K562 (cell line): ENCODE results near the gene RPL22. TPM values are rescaled to one million over a fixed set of nuclear protein-coding genes. Genes with fewer than 3 reads are reported as not detected.

Experiments
- ARID1B ChIP-seq: fragments of 450-650 bp; IDR thresholded peaks from 2 replicates; pipeline ENCODE4 v1.6.1; 2016; ENCODE audit warnings: antibody characterized with exemption, mild to moderate bottlenecking, inconsistent platforms
- DPF2 ChIP-seq: fragments of 450-650 bp; IDR thresholded peaks from 2 replicates; pipeline ENCODE4 v1.6.1; 2016
- EGR1 ChIP-seq: fragments of 450-650 bp; conservative IDR thresholded peaks from 2 replicates; pipeline ENCODE4 v1.6.1; 2017; ENCODE audit warnings: mild to moderate bottlenecking
- EP300 ChIP-seq: IDR thresholded peaks from 2 replicates; pipeline ENCODE4 v1.6.1; 2012; ENCODE audit warnings: low read length, improper control_type of control experiment
- MED1 ChIP-seq: sonication (generic); formaldehyde crosslinking; IDR thresholded peaks from 2 replicates; pipeline ENCODE4 v1.8.1; 2023; ENCODE audit warnings: missing genetic modification reagents, borderline replicate concordance
- MXI1 ChIP-seq: IDR thresholded peaks from 2 replicates; pipeline ENCODE4 v1.6.1; 2011; ENCODE audit warnings: low read depth, mild to moderate bottlenecking, improper control_type of control experiment, low read length
- NEUROD1 ChIP-seq: fragments of 150-350 bp; IDR thresholded peaks from 2 replicates; pipeline ENCODE4 v1.6.1; 2014; ENCODE audit warnings: borderline replicate concordance, low read length, low read depth; ENCODE audit not compliant: partially characterized antibody
- RNF2 ChIP-seq: sonication (generic); IDR thresholded peaks from 2 replicates; pipeline ENCODE4 v1.6.1; 2016
- SMARCA4 ChIP-seq: fragments of 450-650 bp; IDR thresholded peaks from 2 replicates; pipeline ENCODE4 v1.6.1; 2016
- SMARCE1 ChIP-seq: fragments of 450-650 bp; IDR thresholded peaks from 2 replicates; pipeline ENCODE4 v1.7.1; 2016; ENCODE audit warnings: mild to moderate bottlenecking
- ZNF24 ChIP-seq: fragments of 450-650 bp; IDR thresholded peaks from 2 replicates; pipeline ENCODE4 v1.6.1; 2016
- polyA plus RNA-seq, 8 experiments: library from polyadenylated mRNA; depleted of rRNA in 4 of 8; stranded (reverse) in 5 of 8; unstranded in 3 of 8; fragments of >200 nt; fragmentation: Nextera tagmentation in 2 of 8; fragmentation: Illumina TruSeq in 1 of 8; extraction: Ambion mirVana in 2 of 8; extraction: Trizol in 1 of 8; gene quantifications; 2 replicates each; pipeline versions ENCODE4 v1.2.1 to v1.2.3, GENCODE V29; 2011 to 2014; ENCODE audit warnings: inconsistent platforms in 1 of 8, missing spikeins in 1 of 8
- total RNA-seq, 7 experiments: library from RNA; depleted of rRNA in 6 of 7; stranded (reverse); fragments of >200 nt in 6 of 7; fragmentation: Illumina TruSeq in 2 of 7; extraction: Trizol in 2 of 7; gene quantifications; 2 replicates each; pipeline versions ENCODE4 v1.2.1 to v1.2.3, GENCODE V29; 2011 to 2021; ENCODE audit warnings: low replicate concordance in 1 of 7
- TF ChIP-seq, protein P1 (sequence below): fragments of 250-450 bp; sonication (Bioruptor Pico); IDR thresholded peaks from 2 replicates; pipeline ENCODE4 v1.4.0; 2020
- TF ChIP-seq, protein P2 (sequence below): fragments of 450-650 bp; formaldehyde crosslinking; IDR thresholded peaks from 2 replicates; pipeline ENCODE4 v1.4.0; 2020; ENCODE audit warnings: mild to moderate bottlenecking
- TF ChIP-seq, protein P3 (sequence below), 2 experiments: fragments of 450-650 bp in 1 of 2; sonication (generic) in 1 of 2; formaldehyde crosslinking in 1 of 2; IDR thresholded peaks in 1 of 2; conservative IDR thresholded peaks in 1 of 2; 2 replicates each; pipeline versions ENCODE4 v1.6.1 to v1.8.1; 2016 to 2023; ENCODE audit warnings: mild to moderate bottlenecking in 2 of 2, moderate library complexity in 2 of 2, inconsistent platforms in 1 of 2, missing genetic modification reagents in 1 of 2
- TF ChIP-seq, protein P4 (sequence below), 2 experiments: IDR thresholded peaks in 1 of 2; conservative IDR thresholded peaks in 1 of 2; 2 replicates each; pipeline ENCODE4 v1.6.1; 2016; ENCODE audit warnings: low read depth in 2 of 2, mild to moderate bottlenecking in 1 of 2, missing compliant biosample characterization in 1 of 2, missing genetic modification characterization in 1 of 2, moderate library complexity in 1 of 2

Gene RPL22
- total and polyA plus RNA-seq, 9 of the 15 experiments (the other 6 are each of a cell fraction or from before 2014, with no cell fraction given) = 467 to 1,165 (median 607) TPM

DNA sequence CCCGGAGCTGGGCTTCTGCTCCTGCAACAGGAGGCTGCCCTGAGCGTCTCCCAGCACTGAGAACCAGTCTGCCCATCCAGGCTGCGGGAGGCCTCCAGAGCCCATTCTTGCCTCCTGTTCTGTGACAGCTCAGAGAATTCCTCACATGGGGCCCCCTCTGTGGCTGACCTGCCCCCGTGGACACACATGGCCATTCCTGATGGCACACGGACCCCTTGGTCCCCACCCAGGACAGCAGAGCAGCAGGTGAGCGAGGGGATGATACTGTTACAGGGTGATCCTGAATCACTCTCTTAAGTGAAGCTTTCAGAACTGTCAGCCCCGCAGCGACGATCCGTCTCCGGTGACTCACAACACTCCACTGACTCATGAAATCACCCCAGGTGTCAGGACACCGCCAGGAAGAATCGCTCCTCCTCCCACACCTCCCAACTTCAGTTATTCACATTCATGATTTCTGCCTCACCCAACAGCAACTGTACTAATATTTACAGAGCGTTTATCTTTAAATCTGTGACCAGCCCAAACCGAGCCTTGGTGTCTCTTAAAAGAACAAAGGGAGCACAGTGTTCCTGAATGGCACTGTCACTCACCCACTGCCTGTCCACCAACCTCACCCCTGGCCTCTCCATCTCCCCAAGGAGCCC, 41.7 kb downstream of the RPL22 start (continued):
- no peak for TF ChIP-seq RNF2
- TF ChIP-seq ZNF24 = peak; percentile 93
- TF ChIP-seq MED1 (CRISPR knock-in tag) = no peak
- no peak for TF ChIP-seq EP300
- peak; percentile 58; the same call in 1 of the 2 replicates for TF ChIP-seq DPF2
- TF ChIP-seq, protein P1, sequence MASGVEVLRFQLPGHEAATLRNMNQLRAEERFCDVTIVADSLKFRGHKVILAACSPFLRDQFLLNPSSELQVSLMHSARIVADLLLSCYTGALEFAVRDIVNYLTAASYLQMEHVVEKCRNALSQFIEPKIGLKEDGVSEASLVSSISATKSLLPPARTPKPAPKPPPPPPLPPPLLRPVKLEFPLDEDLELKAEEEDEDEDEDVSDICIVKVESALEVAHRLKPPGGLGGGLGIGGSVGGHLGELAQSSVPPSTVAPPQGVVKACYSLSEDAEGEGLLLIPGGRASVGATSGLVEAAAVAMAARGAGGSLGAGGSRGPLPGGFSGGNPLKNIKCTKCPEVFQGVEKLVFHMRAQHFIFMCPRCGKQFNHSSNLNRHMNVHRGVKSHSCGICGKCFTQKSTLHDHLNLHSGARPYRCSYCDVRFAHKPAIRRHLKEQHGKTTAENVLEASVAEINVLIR (CRISPR knock-in tag) = no peak
- TF ChIP-seq MXI1 = no peak
- peak; percentile 64 for TF ChIP-seq SMARCE1
- TF ChIP-seq, protein P2, sequence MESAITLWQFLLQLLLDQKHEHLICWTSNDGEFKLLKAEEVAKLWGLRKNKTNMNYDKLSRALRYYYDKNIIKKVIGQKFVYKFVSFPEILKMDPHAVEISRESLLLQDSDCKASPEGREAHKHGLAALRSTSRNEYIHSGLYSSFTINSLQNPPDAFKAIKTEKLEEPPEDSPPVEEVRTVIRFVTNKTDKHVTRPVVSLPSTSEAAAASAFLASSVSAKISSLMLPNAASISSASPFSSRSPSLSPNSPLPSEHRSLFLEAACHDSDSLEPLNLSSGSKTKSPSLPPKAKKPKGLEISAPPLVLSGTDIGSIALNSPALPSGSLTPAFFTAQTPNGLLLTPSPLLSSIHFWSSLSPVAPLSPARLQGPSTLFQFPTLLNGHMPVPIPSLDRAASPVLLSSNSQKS (CRISPR knock-in tag) = no peak
- TF ChIP-seq, protein P3, sequence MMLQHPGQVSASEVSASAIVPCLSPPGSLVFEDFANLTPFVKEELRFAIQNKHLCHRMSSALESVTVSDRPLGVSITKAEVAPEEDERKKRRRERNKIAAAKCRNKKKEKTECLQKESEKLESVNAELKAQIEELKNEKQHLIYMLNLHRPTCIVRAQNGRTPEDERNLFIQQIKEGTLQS (IDR thresholded peaks at IDR 0.05) = peak; percentile 85
- TF ChIP-seq, protein P3 (CRISPR knock-in tag; conservative IDR thresholded peaks at IDR 0.05) = no peak
- TF ChIP-seq, protein P4, sequence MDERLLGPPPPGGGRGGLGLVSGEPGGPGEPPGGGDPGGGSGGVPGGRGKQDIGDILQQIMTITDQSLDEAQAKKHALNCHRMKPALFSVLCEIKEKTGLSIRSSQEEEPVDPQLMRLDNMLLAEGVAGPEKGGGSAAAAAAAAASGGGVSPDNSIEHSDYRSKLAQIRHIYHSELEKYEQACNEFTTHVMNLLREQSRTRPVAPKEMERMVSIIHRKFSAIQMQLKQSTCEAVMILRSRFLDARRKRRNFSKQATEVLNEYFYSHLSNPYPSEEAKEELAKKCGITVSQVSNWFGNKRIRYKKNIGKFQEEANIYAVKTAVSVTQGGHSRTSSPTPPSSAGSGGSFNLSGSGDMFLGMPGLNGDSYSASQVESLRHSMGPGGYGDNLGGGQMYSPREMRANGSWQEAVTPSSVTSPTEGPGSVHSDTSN (CRISPR knock-in tag; IDR thresholded peaks at IDR 0.05; ENCODE audit: low read depth) = no peak
- TF ChIP-seq, protein P4 (tag; conservative IDR thresholded peaks at IDR 0.05; ENCODE audit: low read depth) = peak; percentile 36; the same call in 1 of the 2 replicates
- TF ChIP-seq NEUROD1 = peak; percentile 30
- TF ChIP-seq ARID1B = peak; percentile 62
- TF ChIP-seq EGR1 = 0 out of 2 replicates have a peak, but pooled peaks have one; percentile 10
- TF ChIP-seq SMARCA4 = peak; percentile 72
